GM12878 (cell line): Measurements from ENCODE around the gene COX18. TPM values are rescaled to one million over a fixed set of nuclear protein-coding genes. Genes with fewer than 3 reads are reported as not detected.

Experiments used
- BRCA1 ChIP-seq: IDR thresholded peaks from 2 replicates; pipeline ENCODE4 v1.6.1; 2011; ENCODE audit warnings: low read depth, low read length, improper control_type of control experiment
- CREM ChIP-seq: IDR thresholded peaks from 2 replicates; pipeline ENCODE4 v1.6.1; 2014; ENCODE audit warnings: antibody characterized with exemption, low read depth
- GABPA ChIP-seq: IDR thresholded peaks from 2 replicates; pipeline ENCODE4 v1.6.1; 2014; ENCODE audit warnings: antibody characterized with exemption, low read depth, mild to moderate bottlenecking, inconsistent platforms
- GATAD2B ChIP-seq: fragments of 450-650 bp; conservative IDR thresholded peaks from 2 replicates; pipeline ENCODE4 v1.6.1; 2017; ENCODE audit warnings: low read depth, mild to moderate bottlenecking, moderate library complexity
- HSF1 ChIP-seq: fragments of 150-350 bp; IDR thresholded peaks from 2 replicates; pipeline ENCODE4 v1.6.1; 2014; ENCODE audit warnings: mild to moderate bottlenecking, low read depth, low read length
- IRF4 ChIP-seq: IDR thresholded peaks from 2 replicates; pipeline ENCODE4 v1.6.1; 2011; ENCODE audit warnings: low read depth, low read length
- LARP7 ChIP-seq: fragments of 450-650 bp; IDR thresholded peaks from 2 replicates; pipeline ENCODE4 v1.6.1; 2017; ENCODE audit warnings: mild to moderate bottlenecking
- MEF2A ChIP-seq: IDR thresholded peaks from 2 replicates; pipeline ENCODE4 v1.6.1; 2011; ENCODE audit warnings: low read depth, mild to moderate bottlenecking, low read length, moderate library complexity; ENCODE audit not compliant: insufficient read depth
- NFYB ChIP-seq: IDR thresholded peaks from 2 replicates; pipeline ENCODE4 v1.6.1; 2011; ENCODE audit warnings: low read depth, mild to moderate bottlenecking, low read length, improper control_type of control experiment, moderate library complexity; ENCODE audit not compliant: insufficient read depth
- NR2C1 ChIP-seq: fragments of 450-650 bp; IDR thresholded peaks from 2 replicates; pipeline ENCODE4 v1.6.1; 2017; ENCODE audit warnings: antibody characterized with exemption, mild to moderate bottlenecking, moderate library complexity
- NRF1 ChIP-seq: conservative IDR thresholded peaks from 2 replicates; pipeline ENCODE4 v1.6.1; 2011; ENCODE audit warnings: mild to moderate bottlenecking, low read depth, low read length, improper control_type of control experiment
- PKNOX1 ChIP-seq: fragments of 450-650 bp; IDR thresholded peaks from 2 replicates; pipeline ENCODE4 v1.6.1; 2016; ENCODE audit warnings: mild to moderate bottlenecking
- PML ChIP-seq: IDR thresholded peaks from 2 replicates; pipeline ENCODE4 v1.6.1; 2012; ENCODE audit warnings: low read length, inconsistent platforms
- RUNX3 ChIP-seq: IDR thresholded peaks from 2 replicates; pipeline ENCODE4 v1.6.1; 2012; ENCODE audit warnings: low read length, inconsistent platforms
- SKIL ChIP-seq: fragments of 450-650 bp; IDR thresholded peaks from 2 replicates; pipeline ENCODE4 v1.6.1; 2017; ENCODE audit warnings: mild to moderate bottlenecking, low read depth, inconsistent platforms; ENCODE audit not compliant: poor library complexity, severe bottlenecking
- SUPT20H ChIP-seq: IDR thresholded peaks from 2 replicates; pipeline ENCODE4 v1.6.1; 2011; ENCODE audit warnings: low read depth, mild to moderate bottlenecking, low read length, moderate library complexity, borderline replicate concordance; ENCODE audit not compliant: control insufficient read depth
- USF1 ChIP-seq: IDR thresholded peaks from 2 replicates; pipeline ENCODE4 v1.6.1; 2011; ENCODE audit warnings: borderline replicate concordance, low read depth, mild to moderate bottlenecking, moderate library complexity, mixed read lengths, low read length; ENCODE audit not compliant: insufficient read depth; ENCODE audit errors: extremely low read length
- ZNF274 ChIP-seq: IDR thresholded peaks from one replicate; pipeline ENCODE4 v1.8.0; 2011; ENCODE audit not compliant: insufficient read length, insufficient read depth
- ZNF687 ChIP-seq: fragments of 450-650 bp; IDR thresholded peaks from 2 replicates; pipeline ENCODE4 v1.6.1; 2017; ENCODE audit warnings: mild to moderate bottlenecking, moderate library complexity
- ZSCAN29 ChIP-seq: fragments of 450-650 bp; IDR thresholded peaks from 2 replicates; pipeline ENCODE4 v1.6.1; 2017; ENCODE audit warnings: mild to moderate bottlenecking, moderate library complexity
- polyA plus RNA-seq, 11 experiments: library from polyadenylated mRNA; depleted of rRNA in 4 of 11; unstranded in 6 of 11; stranded (reverse) in 5 of 11; fragments of >200 nt; fragmentation: Nextera tagmentation in 4 of 11; fragmentation: Illumina TruSeq in 1 of 11; extraction: Ambion mirVana in 4 of 11; extraction: Trizol in 1 of 11; gene quantifications; 1 replicate in 1 of 11; 2 replicates in 10 of 11; pipeline versions ENCODE4 v1.2.1 to v1.2.3, GENCODE V29; 2011 to 2016; ENCODE audit warnings: inconsistent platforms in 2 of 11, missing spikeins in 2 of 11, low read depth in 1 of 11
- total RNA-seq, 4 experiments: library from RNA; depleted of rRNA in 3 of 4; stranded (reverse); fragments of >200 nt in 3 of 4; fragmentation: Illumina TruSeq in 1 of 4; extraction: Trizol in 1 of 4; gene quantifications; 2 replicates each; pipeline versions ENCODE4 v1.2.1 to v1.2.3, GENCODE V29; 2013 to 2021

The COX18 gene
- total and polyA plus RNA-seq, 10 of the 15 experiments (the other 5 are each of a cell fraction or from before 2014, with no cell fraction given) = 7.2 to 36.4 (median 17.7) TPM

- TF ChIP-seq NR2C1 (peak; percentile 76), SKIL (no peak), PKNOX1 (peak; percentile 58), RUNX3 (no peak; the same call in 1 of the 2 replicates), ZSCAN29 (peak; percentile 58; the same call in 1 of the 2 replicates), BRCA1 (no peak), IRF4 (0 out of 2 replicates have a peak, but pooled peaks have one; percentile 50), PML (peak; percentile 96), CREM (peak; percentile 99), USF1 (peak; percentile 18), GABPA (peak; percentile 66), GATAD2B (peak; percentile 84), MEF2A (no peak), ZNF274 (no peak), NRF1 (peak; percentile 96), ZNF687 (peak; percentile 42; the same call in 1 of the 2 replicates), SUPT20H (no peak), NFYB (0 out of 2 replicates have a peak, but pooled peaks have one; percentile 15), HSF1 (no peak), LARP7 (peak; percentile 93)
Observed at GRCh38 chr4:73069338-73070073, at the start of gene COX18 (continued).
